Measurements from ENCODE around the gene GINM1. TPM values are rescaled to one million over a fixed set of nuclear protein-coding genes. Genes with fewer than 3 reads are reported as not detected.

GINM1 gene
- total RNA-seq, 4 donors from 2014 or later, result 53.7 to 71.8 (median 57.0) TPM

DNA sequence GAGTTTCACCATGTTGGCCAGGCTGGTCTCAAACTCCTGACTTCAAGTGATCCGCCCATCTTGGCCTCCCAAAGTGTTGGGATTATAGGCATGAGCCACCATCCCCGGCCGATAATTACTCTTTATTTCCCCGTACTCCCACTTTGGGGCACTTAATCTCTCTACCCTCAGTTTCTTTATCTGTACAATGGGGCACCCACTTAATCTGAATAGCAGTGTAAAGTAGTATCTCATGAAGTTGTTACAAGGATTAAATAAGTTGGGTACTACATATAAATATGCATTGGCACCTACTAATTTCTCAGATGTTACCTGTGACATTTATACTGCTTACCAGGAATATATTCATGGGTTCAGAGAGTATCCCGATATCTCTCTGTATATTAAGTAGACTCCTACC is 15.2 kb downstream of the GINM1 start:
- intact Hi-C loops (cut with DNase I), result no loop called here
- Histone ChIP-seq H3K36me3 (peaks cover 21 to 83% (median 60%) of the 10 kb centered on the region in 4 donors), H3K4me3 (no peak overlapping the region), H3K9me3 (no peaks in the 10 kb centered on the region), H3K27me3 (no peaks in the 10 kb centered on the region), H3K4me1 (no peaks in the 10 kb centered on the region), H3K27ac (replicated peaks in 1 of 4) (no peak overlapping the region)
- 99% methylated on average over 5 of the region's 5 CpGs for WGBS
- DNase-seq (ENCODE audit: extremely low spot score), result no peak
- no peak for TF ChIP-seq EP300 (IDR thresholded peaks at IDR 0.05)
- no peak for TF ChIP-seq POLR2AphosphoS5 (IDR thresholded peaks at IDR 0.05)
- TF ChIP-seq, protein P1, sequence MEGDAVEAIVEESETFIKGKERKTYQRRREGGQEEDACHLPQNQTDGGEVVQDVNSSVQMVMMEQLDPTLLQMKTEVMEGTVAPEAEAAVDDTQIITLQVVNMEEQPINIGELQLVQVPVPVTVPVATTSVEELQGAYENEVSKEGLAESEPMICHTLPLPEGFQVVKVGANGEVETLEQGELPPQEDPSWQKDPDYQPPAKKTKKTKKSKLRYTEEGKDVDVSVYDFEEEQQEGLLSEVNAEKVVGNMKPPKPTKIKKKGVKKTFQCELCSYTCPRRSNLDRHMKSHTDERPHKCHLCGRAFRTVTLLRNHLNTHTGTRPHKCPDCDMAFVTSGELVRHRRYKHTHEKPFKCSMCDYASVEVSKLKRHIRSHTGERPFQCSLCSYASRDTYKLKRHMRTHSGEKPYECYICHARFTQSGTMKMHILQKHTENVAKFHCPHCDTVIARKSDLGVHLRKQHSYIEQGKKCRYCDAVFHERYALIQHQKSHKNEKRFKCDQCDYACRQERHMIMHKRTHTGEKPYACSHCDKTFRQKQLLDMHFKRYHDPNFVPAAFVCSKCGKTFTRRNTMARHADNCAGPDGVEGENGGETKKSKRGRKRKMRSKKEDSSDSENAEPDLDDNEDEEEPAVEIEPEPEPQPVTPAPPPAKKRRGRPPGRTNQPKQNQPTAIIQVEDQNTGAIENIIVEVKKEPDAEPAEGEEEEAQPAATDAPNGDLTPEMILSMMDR (IDR thresholded peaks at IDR 0.05), result no peak
- no peak for TF ChIP-seq POLR2A (IDR thresholded peaks at IDR 0.05; ENCODE audit: low read depth)

DNA sequence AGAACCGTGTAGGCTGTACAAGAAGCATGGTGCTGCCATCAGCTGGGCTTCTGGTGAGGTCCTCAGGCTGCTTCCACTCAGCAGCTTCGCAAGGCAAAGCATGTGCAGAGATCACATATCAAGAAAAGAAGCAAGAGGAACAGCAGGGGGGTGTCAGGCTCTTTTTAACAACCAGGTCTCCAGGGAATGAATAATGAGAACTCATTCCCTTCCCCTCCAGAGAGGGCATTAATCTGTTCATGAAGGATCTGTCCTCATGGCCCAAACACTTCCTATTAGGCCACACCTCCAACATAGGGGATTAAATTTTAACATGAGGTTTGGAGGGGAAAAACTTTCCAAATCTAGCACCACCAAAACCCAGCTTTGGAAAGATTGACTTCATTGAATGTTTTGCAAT is 20.0 kb downstream of the GINM1 start:
- Histone ChIP-seq H3K27me3 (no peaks in the 10 kb centered on the region), H3K36me3 (peaks cover 45 to 100% (median 76%) of the 10 kb centered on the region in 4 donors), H3K4me3 (no peak overlapping the region), H3K9me3 (no peaks in the 10 kb centered on the region), H3K27ac (replicated peaks in 1 of 4) (no peak overlapping the region), H3K4me1 (no peaks in the 10 kb centered on the region)
- WGBS, result 93% methylated on average over 2 of the region's 2 CpGs
- TF ChIP-seq, protein P1 (IDR thresholded peaks at IDR 0.05), result no peak
- TF ChIP-seq POLR2AphosphoS5 (IDR thresholded peaks at IDR 0.05), result no peak
- no peak for TF ChIP-seq EP300 (IDR thresholded peaks at IDR 0.05)
- TF ChIP-seq POLR2A (IDR thresholded peaks at IDR 0.05; ENCODE audit: low read depth), result no peak
- intact Hi-C loops (cut with DNase I), result no loop called here
- DNase-seq (ENCODE audit: extremely low spot score), result no peak

DNA sequence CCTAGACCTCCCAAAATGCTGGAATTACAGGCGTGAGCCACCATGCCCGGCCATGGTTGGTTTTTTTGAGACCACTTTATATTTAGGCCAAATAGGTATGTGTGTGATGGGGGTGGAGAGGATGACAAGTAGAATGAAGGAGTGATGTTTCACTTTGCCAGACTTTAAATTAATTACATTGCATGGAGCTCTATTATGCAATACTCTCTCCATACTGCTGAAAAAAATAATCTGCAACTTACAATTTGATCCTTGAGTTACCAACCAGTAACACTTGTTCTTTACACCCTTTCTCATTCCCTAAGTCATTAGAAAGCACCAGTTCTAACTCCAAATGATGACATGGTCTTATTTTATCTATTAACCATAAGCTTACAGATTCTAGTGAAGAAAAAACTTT is 26.8 kb downstream of the GINM1 start:
- DNase-seq (ENCODE audit: extremely low spot score), result no peak
- 100% methylated on average over 2 of the region's 2 CpGs for WGBS
- Histone ChIP-seq H3K4me1 (no peaks in the 10 kb centered on the region), H3K4me3 (no peak overlapping the region), H3K27me3 (no peaks in the 10 kb centered on the region), H3K9me3 (no peaks in the 10 kb centered on the region), H3K36me3 (peaks cover 34 to 100% (median 80%) of the 10 kb centered on the region in 4 donors), H3K27ac (replicated peaks in 1 of 4) (no peak overlapping the region)
- TF ChIP-seq, protein P1 (IDR thresholded peaks at IDR 0.05), result no peak
- TF ChIP-seq EP300 (IDR thresholded peaks at IDR 0.05) (no peak), POLR2A (IDR thresholded peaks at IDR 0.05; ENCODE audit: low read depth) (no peak), POLR2AphosphoS5 (IDR thresholded peaks at IDR 0.05) (no peak)
- intact Hi-C loops (cut with DNase I), result no loop called here

DNA sequence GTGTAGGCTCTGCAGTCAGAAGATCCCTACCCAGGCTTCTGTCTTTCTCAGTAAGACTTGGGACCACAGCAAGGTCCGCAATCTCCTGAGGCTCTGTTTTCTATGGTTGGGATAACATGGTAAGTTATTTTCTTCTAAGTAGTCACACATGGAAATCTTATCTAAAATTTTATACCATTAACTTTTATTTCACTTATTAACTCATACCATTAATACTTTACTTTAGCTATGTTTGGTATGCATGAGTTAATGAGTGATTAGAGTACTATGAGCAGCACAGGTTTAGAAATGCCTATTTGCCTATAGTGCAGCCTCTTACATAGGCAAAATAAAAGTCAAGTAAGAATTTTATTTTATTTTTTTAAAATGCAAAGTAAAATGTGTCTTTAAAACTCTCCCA is 27.2 kb downstream of the GINM1 start:
- TF ChIP-seq EP300 (IDR thresholded peaks at IDR 0.05) (no peak), POLR2AphosphoS5 (IDR thresholded peaks at IDR 0.05) (no peak), POLR2A (IDR thresholded peaks at IDR 0.05; ENCODE audit: low read depth) (no peak)
- TF ChIP-seq, protein P1 (IDR thresholded peaks at IDR 0.05), result no peak
- no peak overlapping the region for H3K4me3 ChIP-seq
- no peaks in the 10 kb centered on the region for H3K9me3 ChIP-seq
- no peaks in the 10 kb centered on the region for H3K4me1 ChIP-seq
- WGBS, result 97% methylated on average over 1 of the region's 1 CpG
- peaks cover 29 to 100% (median 81%) of the 10 kb centered on the region in 4 donors for H3K36me3 ChIP-seq
- H3K27ac ChIP-seq (replicated peaks in 1 of 4), result no peak overlapping the region
- intact Hi-C loops (cut with DNase I), result no loop called here
- DNase-seq (ENCODE audit: extremely low spot score), result no peak
- H3K27me3 ChIP-seq, result no peaks in the 10 kb centered on the region

DNA sequence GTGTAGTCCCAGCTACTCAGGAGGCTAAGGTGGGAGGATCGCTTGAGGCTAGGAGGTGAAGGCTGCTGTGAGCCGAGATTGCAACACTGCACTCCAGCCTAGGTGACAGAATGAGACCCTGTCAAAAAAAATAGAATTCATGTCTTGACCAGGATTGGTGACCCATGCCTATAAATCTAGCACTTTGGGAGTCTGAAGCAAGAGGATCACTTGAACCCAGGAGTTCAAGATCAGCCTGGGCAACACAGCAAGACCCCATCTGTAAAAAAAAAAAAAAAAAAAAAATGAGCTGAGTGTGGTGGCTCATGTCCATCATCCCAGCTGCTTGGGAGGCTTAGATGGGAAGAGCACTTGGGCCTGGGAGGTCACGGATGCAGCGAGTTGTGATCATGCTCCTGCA is 34.3 kb downstream of the GINM1 start:
- H3K36me3 ChIP-seq, result peaks cover 0 to 83% (median 46%) of the 10 kb centered on the region in 4 donors
- no peak overlapping the region for H3K27ac ChIP-seq (replicated peaks in 1 of 4)
- H3K4me1 ChIP-seq, result no peaks in the 10 kb centered on the region
- WGBS, result 98% methylated on average over 4 of the region's 4 CpGs
- H3K9me3 ChIP-seq, result no peaks in the 10 kb centered on the region
- DNase-seq (ENCODE audit: extremely low spot score), result no peak
- no peak overlapping the region for H3K4me3 ChIP-seq
- H3K27me3 ChIP-seq, result no peaks in the 10 kb centered on the region
- intact Hi-C loops (cut with DNase I), result no loop called here
- TF ChIP-seq, protein P1 (IDR thresholded peaks at IDR 0.05), result no peak
- no peak for TF ChIP-seq EP300 (IDR thresholded peaks at IDR 0.05)
- TF ChIP-seq POLR2A (IDR thresholded peaks at IDR 0.05; ENCODE audit: low read depth), result no peak
